ENCODE results near the gene FHOD3.
"Not testable (repeated sequence)": the region's sequence is repeated elsewhere in the genome, so short reads cannot be mapped to it uniquely, and the experiment has no call there.

FHOD3 gene

DNA sequence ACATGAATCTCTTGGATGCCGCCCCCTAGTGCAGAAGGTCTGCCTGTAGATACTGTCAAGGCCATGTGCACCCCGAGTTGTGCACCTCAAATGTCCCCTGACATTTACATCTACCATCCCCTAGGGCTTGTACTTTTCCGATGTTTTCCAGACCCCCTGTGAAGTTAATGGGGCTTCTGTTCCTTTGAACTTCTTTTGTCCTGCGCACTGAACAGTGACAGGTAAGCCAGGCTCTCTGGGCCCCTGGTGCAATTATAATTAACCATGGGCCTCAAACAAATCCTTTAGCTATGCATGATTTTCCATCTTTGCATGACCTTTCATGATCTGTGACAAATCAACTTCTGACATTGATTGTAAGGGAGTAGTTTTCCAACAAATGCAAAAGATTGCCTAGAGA is 158.4 kb downstream of the FHOD3 start:
- DNase-seq, result no peak

DNA sequence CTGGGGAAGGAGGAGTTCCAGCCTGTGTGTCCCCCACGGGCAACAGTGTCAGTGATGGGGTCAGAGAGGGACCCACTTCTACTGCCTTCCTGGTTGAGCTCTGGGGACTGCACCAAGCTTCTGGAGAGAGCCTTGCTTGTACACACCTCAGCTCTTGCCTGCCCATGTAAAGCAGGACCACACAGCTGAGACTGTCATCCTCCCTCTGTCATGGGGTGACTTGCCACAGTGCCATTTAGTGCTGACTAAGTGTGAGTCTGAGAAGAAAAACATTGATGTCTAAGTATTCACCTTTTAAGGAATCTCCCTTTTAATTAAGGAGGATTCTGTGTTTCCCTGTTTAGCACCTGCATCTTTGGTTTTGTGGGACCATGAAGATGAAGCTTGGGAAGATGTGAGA is 159.1 kb downstream of the FHOD3 start:
- DNase-seq, result no peak

DNA sequence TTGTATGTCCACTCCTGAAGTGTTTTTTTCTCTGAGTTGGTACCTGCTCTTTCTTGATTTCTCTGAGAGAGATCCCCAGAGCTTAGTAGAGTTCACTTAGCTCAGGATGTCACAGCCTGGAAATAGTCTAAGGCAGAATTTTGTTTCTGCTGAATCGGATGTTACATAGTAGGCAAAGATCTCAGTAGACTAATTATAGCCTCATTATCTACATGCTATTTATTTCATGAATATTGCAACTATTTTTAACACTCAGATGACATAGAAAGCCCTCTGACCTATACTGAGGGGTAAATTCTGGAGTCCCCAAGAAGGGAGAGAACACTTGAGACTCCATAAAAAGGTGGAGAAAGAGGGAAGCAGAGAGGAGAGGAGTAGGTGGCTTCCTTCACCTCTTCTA is 160.2 kb downstream of the FHOD3 start:
- no peak for DNase-seq

DNA sequence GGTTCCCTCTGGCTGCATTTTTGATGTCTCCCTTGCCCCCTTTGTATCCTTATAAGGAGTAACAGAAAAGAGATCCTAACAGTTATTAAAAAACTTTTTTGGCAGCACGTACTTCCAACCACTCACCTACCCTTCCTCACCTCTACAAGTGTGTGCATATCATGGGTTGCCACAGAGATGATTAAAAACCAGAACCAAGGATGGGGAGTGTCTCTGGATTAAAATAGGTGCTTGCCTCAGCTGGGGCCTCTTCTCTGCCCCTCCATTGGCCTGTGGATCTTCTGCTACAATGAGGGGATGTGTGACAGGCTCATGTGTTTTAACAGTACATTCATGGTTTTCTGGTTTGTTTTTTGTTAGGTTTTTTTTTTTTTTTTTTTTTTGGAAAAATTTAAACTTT is 160.8 kb downstream of the FHOD3 start:
- no peak for DNase-seq

DNA sequence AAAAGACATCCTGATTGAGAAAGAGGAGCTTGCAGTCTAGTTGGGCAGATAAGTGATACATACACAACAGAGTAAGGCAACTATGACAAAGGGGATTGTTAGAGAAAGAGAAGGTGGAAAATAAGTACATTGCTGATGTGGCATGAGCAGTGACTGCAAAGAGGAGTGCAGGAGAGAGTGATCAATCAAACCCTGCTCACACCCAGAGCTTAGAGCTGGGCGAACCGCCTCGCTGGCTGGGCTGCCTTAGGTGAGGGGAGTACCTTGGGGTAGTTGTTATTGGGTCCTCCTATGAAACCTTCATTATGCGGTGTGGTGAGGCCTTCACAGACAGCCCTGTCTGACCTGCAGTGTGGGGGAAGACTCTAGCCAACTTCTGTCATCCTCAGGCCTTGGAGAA is 161.7 kb downstream of the FHOD3 start:
- no peak for DNase-seq

DNA sequence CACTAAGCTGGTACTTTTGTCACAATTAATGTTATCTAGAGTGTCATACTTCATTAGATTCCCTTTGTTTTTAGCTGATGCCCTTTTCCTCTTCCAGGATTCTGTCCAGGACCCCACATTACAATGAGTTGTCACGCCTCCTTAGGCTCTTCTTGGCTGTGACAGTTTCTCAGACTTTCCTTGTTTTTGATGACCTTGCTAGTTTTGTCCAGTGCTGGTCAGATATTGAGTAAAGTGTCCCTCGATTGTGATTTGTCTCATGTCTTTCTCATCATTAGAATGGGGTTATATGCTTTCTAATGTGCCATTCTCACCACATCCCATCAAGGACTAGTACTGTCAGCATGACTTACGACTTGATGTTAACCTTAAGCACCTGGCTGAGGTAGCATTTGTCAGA is 162.3 kb downstream of the FHOD3 start:
- no peak for DNase-seq

DNA sequence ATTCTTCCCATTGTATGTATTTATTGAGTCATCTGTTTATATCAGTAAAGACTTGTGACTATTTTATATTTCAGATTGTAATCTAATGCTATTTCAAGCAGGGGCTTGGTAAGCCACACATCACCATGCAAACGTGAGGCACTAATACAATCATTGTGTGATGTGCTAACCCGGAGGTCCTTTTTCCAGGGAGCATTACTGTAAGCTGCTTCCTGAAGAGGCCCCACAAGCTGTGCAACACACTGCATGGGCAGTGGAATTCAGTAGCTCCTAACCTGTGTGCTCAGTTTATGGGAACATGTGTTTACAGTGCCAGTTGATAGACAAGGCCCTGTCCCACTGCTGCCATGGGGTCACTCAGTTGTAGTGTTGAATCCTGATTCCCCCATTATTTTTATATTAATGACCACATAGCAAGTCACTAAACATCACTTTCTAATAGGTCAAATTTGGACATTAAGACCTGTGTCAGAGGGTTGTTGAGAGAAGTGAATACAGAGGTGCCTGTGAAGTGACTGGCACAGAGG is 162.9 kb downstream of the FHOD3 start:
- no peak for DNase-seq

DNA sequence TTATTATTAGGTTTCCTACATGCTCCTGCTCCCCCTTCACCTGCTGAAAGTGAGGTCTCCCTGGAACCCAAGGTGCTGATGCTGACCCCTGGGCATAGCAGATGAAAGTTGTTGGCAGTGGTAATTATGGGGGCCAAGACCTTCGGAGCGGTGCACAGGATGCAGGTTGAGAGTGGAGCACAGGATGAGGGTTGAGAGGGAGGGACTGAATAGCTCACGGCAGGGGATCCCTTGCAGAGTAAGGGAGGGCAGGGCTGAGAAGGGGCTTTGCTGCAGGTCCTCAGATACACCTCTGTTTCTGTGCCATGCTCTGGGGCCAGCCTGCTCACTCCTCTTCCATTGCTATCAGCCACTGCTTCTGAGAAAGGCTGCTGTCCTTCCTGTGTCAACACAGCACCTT is 163.3 kb downstream of the FHOD3 start:
- DNase-seq, result no peak

DNA sequence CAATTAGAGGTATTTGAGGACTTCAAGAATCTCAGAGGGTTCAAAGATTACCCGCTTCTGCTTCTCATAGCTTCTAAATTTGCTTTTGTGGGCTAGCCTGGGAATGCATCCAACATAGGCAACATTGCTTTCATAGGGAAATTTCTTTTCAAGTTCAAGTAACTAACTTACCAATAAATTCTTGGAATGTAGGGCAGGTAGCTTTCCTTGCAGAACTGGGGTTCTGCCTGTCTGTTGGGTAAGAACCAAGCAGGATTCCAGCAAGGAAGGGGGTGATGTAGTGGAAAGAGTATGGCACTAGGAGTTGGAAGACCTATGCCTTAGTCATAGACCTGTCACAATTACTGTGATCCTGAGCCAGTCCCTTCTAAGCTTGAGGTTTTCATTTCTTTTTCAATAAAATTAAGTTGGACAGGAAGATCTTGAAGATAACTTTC is 164.1 kb downstream of the FHOD3 start:
- no peak for DNase-seq

DNA sequence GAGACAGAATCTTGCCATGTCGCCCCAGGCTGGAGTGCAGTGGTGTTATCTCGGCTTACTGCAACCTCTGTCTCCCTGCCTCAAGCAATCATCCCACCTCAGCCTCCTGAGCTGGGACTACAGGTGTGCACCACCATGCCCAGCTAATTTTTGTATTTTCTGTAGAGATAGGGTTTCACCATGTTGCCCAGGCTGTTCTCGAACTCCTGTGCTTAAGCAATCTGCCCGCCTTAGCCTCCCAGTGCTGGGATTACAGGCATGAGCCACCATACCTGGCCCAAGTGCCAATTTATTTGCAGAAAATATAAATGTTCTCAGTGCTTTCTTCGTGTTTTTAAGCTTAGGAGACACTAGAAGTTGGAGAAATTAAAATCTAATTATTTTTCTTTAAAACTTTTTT is 166.0 kb downstream of the FHOD3 start:
- DNase-seq, result not testable (repeated sequence)

DNA sequence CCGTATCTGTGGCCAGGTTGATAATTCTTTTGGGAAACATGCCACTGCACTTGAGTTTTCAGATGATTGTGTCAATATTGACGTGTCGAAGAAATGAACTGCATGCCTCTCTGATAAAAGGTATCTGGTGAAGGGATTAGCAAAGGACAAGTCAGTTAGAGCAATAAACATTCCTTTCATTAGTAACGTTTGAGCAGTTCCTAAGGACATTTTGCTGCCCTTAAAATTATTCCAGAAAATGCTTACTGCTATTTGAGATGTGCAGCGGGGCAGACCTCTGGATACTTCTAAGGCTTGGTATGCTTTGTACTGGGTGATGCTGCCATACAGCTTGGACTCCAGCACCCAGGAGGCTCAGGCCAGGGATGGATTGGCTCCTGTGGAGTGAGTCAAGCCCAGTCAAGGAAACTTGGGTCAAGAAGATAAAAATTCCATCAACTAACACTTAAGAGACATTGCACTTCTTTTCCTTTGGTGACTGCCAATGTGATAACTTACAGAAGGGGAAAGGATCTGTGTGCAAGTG is 166.7 kb downstream of the FHOD3 start:
- no peak for DNase-seq

DNA sequence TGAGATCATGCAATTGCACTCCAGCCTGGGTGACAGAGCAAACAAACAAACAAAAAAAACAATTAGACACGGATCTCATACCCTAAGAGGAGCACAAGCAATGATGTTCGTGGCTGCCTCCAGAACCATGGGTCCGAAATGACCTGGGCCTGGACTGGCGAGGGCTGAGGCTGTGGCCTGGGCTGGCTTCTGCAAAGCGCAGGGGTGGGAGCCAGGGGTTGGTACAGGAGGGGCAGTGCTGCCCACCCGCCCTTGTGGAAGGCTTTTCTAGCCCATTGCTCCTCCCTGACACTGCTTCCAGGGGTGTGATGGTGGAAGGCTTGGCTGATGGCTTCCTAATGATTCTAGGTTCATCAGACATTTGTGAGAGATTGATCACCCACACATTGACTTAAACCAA is 167.8 kb downstream of the FHOD3 start:
- DNase-seq, result no peak

DNA sequence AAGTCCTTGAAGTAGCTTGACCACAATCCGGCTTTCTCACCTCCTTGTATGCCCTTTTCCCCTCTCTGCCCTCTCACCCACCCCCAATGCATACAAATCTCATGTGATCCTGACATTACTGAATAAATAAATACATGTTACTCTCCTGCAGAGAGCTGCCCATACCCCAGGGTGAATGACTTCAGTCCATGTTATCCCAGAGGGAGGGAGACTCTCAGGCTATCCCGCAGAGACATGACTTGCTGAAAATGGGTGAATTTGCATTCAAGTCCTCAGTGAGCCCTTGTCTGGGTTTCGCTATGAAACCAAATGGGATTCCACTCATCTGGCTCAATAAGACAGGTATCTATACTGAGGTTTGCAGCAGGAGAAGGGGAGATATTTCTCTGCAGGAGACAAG is 168.5 kb downstream of the FHOD3 start:
- no peak for DNase-seq

DNA sequence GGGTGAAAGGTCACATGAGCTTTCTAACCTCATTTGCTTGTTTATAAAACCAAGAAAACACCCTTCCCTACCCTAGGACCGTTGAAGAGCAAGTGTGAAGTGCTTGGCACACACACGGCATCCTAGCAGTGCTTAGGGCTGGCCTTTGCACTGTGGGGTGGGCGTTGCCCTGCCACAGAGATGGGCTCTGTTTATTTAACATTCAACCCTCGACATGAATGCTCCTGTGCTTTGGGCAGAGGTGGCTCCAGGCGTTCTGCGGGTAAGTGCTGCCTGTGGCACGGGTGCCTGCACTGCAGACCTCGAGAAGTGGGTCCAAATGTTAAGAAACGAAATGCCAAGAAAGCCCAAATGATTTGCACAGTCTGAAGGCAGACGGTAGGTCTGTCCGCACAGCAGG is 170.1 kb downstream of the FHOD3 start:
- DNase-seq, result no peak

DNA sequence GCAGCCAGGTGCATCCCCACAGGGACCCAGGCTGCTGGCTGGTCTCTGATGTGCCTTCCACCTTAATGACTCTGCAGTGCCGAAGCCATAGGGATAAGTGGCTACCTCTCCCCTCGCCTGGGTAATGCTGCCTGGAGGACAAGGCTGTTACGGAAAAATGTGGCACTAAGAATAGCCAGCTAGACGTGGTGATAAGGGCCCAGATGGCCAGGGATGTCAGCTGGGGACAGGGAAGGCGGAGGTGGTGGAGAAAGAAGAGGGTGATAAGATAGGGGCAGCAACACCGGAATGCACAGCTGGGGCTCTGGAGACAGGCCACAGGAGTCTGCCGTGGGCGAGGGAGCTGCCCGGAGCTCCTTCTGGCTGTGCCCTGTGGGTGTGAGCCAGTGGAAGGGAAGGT is 170.6 kb downstream of the FHOD3 start:
- no peak for DNase-seq

DNA sequence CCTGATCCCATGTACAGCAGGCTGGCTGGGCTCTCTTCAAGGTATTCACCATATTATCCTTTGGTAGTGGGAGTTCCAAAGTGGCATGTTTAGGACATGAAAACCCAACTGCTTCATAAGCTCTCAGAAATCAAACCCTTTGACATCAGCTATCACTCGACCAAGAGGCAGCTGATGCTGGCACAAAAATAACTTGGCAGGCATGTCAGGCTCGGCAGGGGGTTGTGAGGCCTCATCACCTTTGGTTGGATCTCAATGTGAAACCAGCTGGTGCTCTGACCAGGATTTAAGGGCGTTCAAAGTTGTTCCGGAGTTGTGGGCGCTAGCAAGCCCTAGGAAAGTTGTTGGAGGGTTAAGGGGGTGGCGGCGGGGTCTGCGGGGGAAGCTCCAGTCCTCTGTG is 171.9 kb downstream of the FHOD3 start:
- no peak for DNase-seq

DNA sequence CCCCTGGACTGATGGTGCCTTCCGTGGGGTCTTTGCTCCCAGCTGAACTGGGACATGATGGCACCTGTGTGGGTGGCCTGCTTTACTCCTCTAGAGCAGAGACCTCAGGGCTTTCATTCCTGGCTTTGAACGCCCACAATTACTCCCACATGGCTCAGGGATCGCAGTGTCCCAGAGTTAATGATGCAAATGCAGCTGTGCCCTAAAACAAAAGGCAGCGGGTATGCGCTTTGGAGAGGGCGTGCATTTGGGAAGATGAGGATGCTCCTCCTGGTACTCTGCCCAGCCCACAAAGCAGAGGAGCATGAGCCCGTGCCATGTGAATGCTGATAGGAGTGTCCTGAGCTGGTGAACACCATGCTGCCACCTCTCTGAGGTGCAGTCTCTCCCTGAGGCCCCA is 173.4 kb downstream of the FHOD3 start:
- no peak for DNase-seq

DNA sequence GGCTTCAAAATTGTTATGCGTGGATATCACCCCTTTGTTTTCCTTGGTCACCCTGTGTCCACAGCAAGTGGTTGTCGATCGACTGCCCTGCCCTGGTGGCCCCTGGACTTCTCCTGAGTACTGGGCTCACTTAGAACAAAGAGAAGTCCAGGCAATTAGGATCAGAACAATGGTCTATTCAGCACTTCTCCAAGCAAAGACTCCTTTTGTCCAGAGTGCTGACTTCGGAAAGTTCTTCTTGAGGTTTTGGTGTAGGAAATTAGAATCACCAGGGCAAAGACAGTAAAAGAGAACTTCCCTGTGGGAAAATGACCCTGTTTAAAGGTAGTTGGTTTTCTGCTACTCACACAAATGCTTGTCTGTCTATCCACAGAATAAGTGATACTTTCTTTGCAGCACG is 173.9 kb downstream of the FHOD3 start:
- DNase-seq, result no peak

DNA sequence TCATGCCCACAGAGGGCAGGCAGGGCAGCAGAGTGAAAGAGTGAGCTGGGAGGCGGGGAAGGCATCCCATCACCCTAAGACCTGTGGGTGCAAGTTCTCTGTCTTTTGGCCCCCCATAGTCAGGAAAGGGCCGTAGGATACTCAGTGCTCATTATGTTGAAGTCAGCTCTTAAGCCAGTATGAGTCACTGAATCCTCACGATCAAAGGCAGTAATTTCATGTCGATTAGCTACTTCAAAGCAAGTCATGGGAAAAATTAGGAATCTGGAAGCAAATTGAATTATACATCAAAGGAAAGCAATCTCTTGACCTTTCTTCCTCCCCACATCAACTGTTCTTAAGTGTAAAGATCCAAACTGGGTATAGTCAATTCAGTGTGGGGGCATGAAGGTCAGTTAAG is 178.9 kb downstream of the FHOD3 start:
- DNase-seq, result no peak

DNA sequence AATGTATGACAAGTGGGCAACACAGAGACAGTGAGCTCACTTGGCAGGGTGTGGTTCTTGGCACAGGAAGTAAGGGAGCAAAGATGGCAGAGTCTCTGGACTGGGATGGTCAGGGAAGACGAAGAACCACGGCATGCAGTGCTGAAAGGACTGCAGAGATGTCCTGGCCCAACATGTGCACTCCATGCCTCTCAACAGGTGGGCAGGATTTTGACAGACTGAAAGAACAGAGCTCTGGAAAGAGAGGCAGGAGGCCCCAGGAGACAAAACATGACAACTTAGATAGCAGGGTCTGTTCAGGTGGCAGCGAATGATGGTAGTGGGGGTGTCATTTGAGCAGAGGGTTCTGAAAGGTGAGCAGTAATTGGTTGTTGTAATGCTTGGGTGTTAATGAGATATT is 180.3 kb downstream of the FHOD3 start:
- DNase-seq, result no peak

DNA sequence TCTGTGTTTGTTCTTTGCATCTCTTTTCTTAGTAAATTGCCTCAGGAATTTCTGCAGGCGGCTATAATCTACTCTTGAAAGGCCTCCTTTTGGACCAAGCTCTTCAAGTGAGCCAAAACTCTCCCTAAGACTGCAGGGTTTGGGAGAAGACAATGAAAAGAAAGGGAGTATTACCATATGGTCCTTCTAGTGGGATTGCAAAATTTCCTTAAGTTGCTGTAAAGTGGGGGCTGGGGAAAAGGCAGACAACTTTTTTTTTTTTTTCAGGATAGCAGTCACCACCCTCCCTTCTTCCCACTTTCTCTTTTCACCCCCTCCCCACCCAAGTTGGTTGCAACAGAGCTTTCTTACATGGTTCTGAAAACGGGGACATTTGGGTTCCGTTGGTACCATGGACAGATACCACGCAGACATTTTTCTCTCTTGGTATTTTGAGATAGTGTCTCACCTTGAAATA is 183.7 kb downstream of the FHOD3 start:
- no peak for DNase-seq

DNA sequence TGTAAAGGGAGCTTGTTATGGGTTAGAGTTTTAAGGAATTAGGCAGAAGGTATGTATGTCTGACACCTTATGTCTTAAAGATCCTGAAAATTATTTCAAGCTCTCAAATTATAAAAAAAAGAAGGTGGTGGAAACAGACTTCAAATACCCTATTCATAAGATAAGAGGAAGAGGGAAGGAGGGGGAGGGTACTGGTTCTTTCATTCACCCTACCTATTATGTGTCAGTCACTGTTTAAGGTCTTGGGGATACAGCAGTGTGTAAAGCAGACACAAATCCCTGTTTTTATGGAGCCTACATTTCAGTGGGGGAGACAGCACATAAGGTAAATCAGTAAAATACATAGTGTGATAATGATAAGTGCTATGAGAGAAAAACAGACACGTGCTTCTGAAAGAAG is 184.4 kb downstream of the FHOD3 start:
- DNase-seq, result no peak

DNA sequence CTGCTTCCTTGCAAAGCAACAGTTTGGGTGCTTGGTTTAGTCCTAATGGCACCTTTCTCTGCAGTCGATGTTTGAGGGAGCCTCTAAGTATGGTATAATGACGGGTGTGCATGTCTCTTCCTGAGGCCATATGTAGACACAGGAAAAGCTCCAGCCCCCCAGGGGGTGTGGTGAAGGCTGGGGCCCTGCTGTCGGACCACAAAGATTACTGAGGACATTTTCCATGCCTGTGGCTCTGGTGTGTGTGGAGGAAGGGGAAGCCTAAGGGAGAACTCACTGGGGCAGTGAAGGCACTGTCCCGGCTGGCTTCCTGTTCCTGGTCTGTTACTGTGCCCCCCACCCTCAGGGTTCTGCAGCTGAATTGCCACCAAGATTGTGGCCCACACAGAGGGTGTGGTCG is 187.1 kb downstream of the FHOD3 start:
- DNase-seq, result no peak

DNA sequence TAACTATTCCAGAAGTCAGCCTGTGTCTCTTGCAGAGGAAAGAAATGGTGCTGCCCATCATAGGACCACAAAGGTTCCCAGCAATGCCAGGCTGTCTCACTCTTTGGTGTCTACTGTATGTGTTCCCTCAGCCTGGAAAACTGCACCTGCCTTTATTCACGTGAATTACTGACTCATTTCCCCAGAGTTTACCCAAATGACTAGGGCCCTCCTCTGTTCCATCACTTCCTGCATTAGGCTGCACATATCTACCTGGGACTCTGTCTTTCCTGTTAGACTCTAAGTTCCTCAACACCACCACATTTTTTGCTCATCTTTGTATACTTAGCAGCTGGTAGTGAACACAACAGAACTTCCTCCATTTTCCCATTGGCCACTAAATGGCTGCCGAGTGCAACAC is 188.3 kb downstream of the FHOD3 start:
- no peak for DNase-seq

DNA sequence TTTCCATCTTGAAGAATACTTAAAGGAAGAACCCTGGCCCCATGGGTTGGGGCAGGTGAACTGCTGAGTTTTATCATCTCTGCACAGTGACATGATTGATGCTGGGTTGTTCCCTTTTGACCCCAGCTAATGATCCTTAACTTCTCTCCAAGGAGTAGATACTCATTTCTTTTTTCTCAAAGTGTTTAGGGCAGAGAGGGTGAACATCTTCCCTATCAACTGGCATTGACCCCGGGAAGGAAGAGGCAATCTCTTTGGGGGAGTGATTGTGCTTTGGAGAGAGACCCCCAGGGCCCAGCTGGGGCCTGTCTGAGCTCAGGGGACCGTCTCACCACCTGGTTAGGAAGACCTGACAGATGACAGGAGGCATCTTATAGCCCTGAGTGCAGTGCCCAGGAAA is 190.6 kb downstream of the FHOD3 start:
- DNase-seq, result no peak

DNA sequence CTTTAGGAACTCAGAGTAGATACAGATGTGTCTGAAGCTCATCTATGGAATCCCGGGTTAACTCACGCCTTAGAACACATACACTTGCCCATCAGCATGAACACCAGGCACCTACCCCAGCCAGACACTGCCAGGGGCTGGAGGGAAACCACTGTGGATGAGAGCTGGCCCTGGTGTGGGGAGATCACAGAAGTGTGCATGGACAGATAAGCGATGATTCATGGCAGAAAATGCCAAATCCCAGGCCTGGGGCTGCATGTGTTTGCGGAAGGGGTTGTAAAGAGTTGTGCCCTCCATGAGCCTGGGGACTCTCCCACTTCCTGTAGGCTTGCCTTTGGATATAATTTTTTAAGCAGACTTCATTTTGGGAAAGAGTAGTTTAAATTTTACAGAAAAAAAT is 193.4 kb downstream of the FHOD3 start:
- no peak for DNase-seq

All from stimulated activated CD4-positive, alpha-beta T cell treated with anti-CD3 and anti-CD28 coated beads, Interleukin-4, amount 100 ng/mL, for 4 hours (primary cell).